Progenitor cell of endocrine pancreas (in vitro differentiated cells): ENCODE results near the gene CCDC167. TPM values are rescaled to one million over a fixed set of nuclear protein-coding genes. Genes with fewer than 3 reads are reported as not detected.

Experiments used
- DNase-seq: peaks from one replicate; pipeline ENCODE4 v3.0.0; 2021; ENCODE audit warnings: low spot score; ENCODE audit not compliant: unreplicated experiment
- H3K27ac Mint-ChIP-seq: 2 replicates; pipeline ENCODE4 v1.8.0; 2021; ENCODE audit warnings: mild to moderate bottlenecking, moderate library complexity, mixed read lengths
- H3K27me3 Mint-ChIP-seq: 2 replicates; pipeline ENCODE4 v1.8.0; 2021; ENCODE audit warnings: mixed read lengths
- H3K36me3 Mint-ChIP-seq: 2 replicates; pipeline ENCODE4 v1.8.0; 2022; ENCODE audit warnings: mixed read lengths; ENCODE audit not compliant: insufficient read depth
- H3K4me1 Mint-ChIP-seq: 2 replicates; pipeline ENCODE4 v1.8.0; 2021; ENCODE audit warnings: low read depth, mixed read lengths
- H3K4me3 Mint-ChIP-seq: 2 replicates; pipeline ENCODE4 v1.8.0; 2021; ENCODE audit warnings: low read depth, mild to moderate bottlenecking, moderate library complexity, mixed read lengths
- H3K9me3 Mint-ChIP-seq: 2 replicates; pipeline ENCODE4 v1.8.0; 2021; ENCODE audit warnings: low read depth, mixed read lengths
- CTCF ChIP-seq: fragments of 200-600 bp; sonication (generic); IDR thresholded peaks from one replicate; pipeline ENCODE4 v1.5.0; 2021; ENCODE audit warnings: antibody characterized with exemption, mild to moderate bottlenecking; ENCODE audit not compliant: unreplicated experiment
- total RNA-seq: library from RNA; stranded (reverse); gene quantifications from 2 replicates; pipeline ENCODE4 v1.2.1, GENCODE V29; 2021

CCDC167 gene
- total RNA-seq, 1 donor from 2014 or later, result 44.9 TPM

GRCh38 chr6:37480951-37481534, 18.6 kb downstream of the CCDC167 start:
- no peak overlapping the region for H3K4me3 Mint-ChIP-seq
- no peaks in the 10 kb centered on the region for H3K27me3 Mint-ChIP-seq
- no peak for TF ChIP-seq CTCF
- peaks cover 11% of the 10 kb centered on the region for H3K36me3 Mint-ChIP-seq
- no peaks in the 10 kb centered on the region for H3K4me1 Mint-ChIP-seq
- H3K27ac Mint-ChIP-seq, result peak overlapping the region; percentile 13
- DNase-seq, result no peak
- H3K9me3 Mint-ChIP-seq, result no peaks in the 10 kb centered on the region

- H3K27me3 Mint-ChIP-seq, result no peaks in the 10 kb centered on the region
- H3K27ac Mint-ChIP-seq, result no peak overlapping the region
- no peak for TF ChIP-seq CTCF
- H3K36me3 Mint-ChIP-seq, result peaks cover 11% of the 10 kb centered on the region
- no peak for DNase-seq
- H3K4me1 Mint-ChIP-seq, result no peaks in the 10 kb centered on the region
- H3K4me3 Mint-ChIP-seq, result no peak overlapping the region
- H3K9me3 Mint-ChIP-seq, result no peaks in the 10 kb centered on the region
Measured at GRCh38 chr6:37480118-37480736, 19.5 kb downstream of the CCDC167 start.

- Mint-ChIP-seq H3K4me3 (no peak overlapping the region), H3K27ac (no peak overlapping the region), H3K9me3 (no peaks in the 10 kb centered on the region), H3K36me3 (peaks cover 16% of the 10 kb centered on the region), H3K4me1 (no peaks in the 10 kb centered on the region), H3K27me3 (no peaks in the 10 kb centered on the region)
- DNase-seq, result no peak
- TF ChIP-seq CTCF, result no peak
Measured at GRCh38 chr6:37479266-37479854, 20.3 kb downstream of the CCDC167 start.

- TF ChIP-seq CTCF, result no peak
- peaks cover 18% of the 10 kb centered on the region for H3K36me3 Mint-ChIP-seq
- H3K4me1 Mint-ChIP-seq, result no peaks in the 10 kb centered on the region
- no peak overlapping the region for H3K4me3 Mint-ChIP-seq
- DNase-seq, result no peak
- H3K9me3 Mint-ChIP-seq, result no peaks in the 10 kb centered on the region
- no peak overlapping the region for H3K27ac Mint-ChIP-seq
- H3K27me3 Mint-ChIP-seq, result no peaks in the 10 kb centered on the region
Measured at GRCh38 chr6:37478827-37479226, 20.9 kb downstream of the CCDC167 start.

- no peaks in the 10 kb centered on the region for H3K4me1 Mint-ChIP-seq
- DNase-seq, result no peak
- H3K27me3 Mint-ChIP-seq, result no peaks in the 10 kb centered on the region
- no peaks in the 10 kb centered on the region for H3K9me3 Mint-ChIP-seq
- H3K27ac Mint-ChIP-seq, result no peak overlapping the region
- peaks cover 24% of the 10 kb centered on the region for H3K36me3 Mint-ChIP-seq
- no peak overlapping the region for H3K4me3 Mint-ChIP-seq
- TF ChIP-seq CTCF, result no peak
Measured at GRCh38 chr6:37477656-37478435, 21.8 kb downstream of the CCDC167 start.
